Nephron (organoid): ENCODE measurements around the gene FXR2.
A peak's percentile ranks its signal among the peaks of the same experiment; 100 is the strongest.

Source experiments
- H3K27ac Mint-ChIP-seq, 3 experiments: 2 replicates each; pipeline ENCODE4 v1.8.0; 2020; ENCODE audit warnings: mixed read lengths in 3 of 3, mild to moderate bottlenecking in 2 of 3, moderate library complexity in 1 of 3
- H3K27me3 Mint-ChIP-seq: 2 replicates; pipeline ENCODE4 v1.8.0; 2021; ENCODE audit warnings: low read depth, mild to moderate bottlenecking, moderate library complexity, mixed read lengths
- H3K36me3 Mint-ChIP-seq: 2 replicates; pipeline ENCODE4 v1.8.0; 2020; ENCODE audit warnings: low read depth, mixed read lengths
- H3K4me1 Mint-ChIP-seq: 2 replicates; pipeline ENCODE4 v1.8.0; 2020; ENCODE audit warnings: mixed read lengths
- H3K4me3 Mint-ChIP-seq, 3 experiments: 2 replicates each; pipeline ENCODE4 v1.8.0; 2020; ENCODE audit warnings: mild to moderate bottlenecking in 3 of 3, mixed read lengths in 3 of 3, moderate library complexity in 2 of 3
- H3K9me3 Mint-ChIP-seq: 2 replicates; pipeline ENCODE4 v1.8.0; 2020; ENCODE audit warnings: mixed read lengths
- CTCF ChIP-seq, 3 experiments: fragments of 200-600 bp; sonication (generic); IDR thresholded peaks; one replicate each; pipeline ENCODE4 v1.5.0; 2021; ENCODE audit warnings: antibody characterized with exemption in 3 of 3; ENCODE audit not compliant: unreplicated experiment in 3 of 3

The FXR2 gene

GRCh38 chr17:7577327-7578199 lies 37.1 kb downstream of the FXR2 start:
- Mint-ChIP-seq H3K27me3 (peaks cover 4% of the 10 kb centered on the region), H3K9me3 (peaks cover 2% of the 10 kb centered on the region)
- TF ChIP-seq CTCF (IDR thresholded peaks at IDR 0.05; ENCODE audit: unreplicated experiment in 3 of 3): no peak

GRCh38 chr17:7576432-7576937 lies 38.2 kb downstream of the FXR2 start:
- Mint-ChIP-seq H3K27ac (peak overlapping the region; percentile 51 to 80 (median 52)), H3K36me3 (peaks cover 80% of the 10 kb centered on the region), H3K27me3 (no peaks in the 10 kb centered on the region), H3K4me1 (peaks cover 69% of the 10 kb centered on the region), H3K4me3 (peak overlapping the region; percentile 63 to 75 (median 74)), H3K9me3 (peaks cover 2% of the 10 kb centered on the region)
- no peak for TF ChIP-seq CTCF (IDR thresholded peaks at IDR 0.05; ENCODE audit: unreplicated experiment in 3 of 3)

More at GRCh38 chr17:7577327-7578199, 37.1 kb downstream of the FXR2 start:
- H3K4me3 Mint-ChIP-seq: peak overlapping the region; percentile 34 to 75 (median 74)
- peaks cover 75% of the 10 kb centered on the region for H3K36me3 Mint-ChIP-seq
- peak overlapping the region; percentile 51 to 80 (median 52) for H3K27ac Mint-ChIP-seq
- H3K4me1 Mint-ChIP-seq: peaks cover 67% of the 10 kb centered on the region

GRCh38 chr17:7575959-7576358 lies 38.7 kb downstream of the FXR2 start:
- Mint-ChIP-seq H3K4me1 (peaks cover 69% of the 10 kb centered on the region), H3K9me3 (peaks cover 2% of the 10 kb centered on the region), H3K36me3 (peaks cover 82% of the 10 kb centered on the region), H3K27ac (no peak overlapping the region), H3K27me3 (no peaks in the 10 kb centered on the region), H3K4me3 (peak overlapping the region; percentile 62 to 99 (median 97))
- no peak for TF ChIP-seq CTCF (IDR thresholded peaks at IDR 0.05; ENCODE audit: unreplicated experiment in 3 of 3)

GRCh38 chr17:7575481-7575883 lies 39.2 kb downstream of the FXR2 start:
- TF ChIP-seq CTCF (IDR thresholded peaks at IDR 0.05; ENCODE audit: unreplicated experiment in 3 of 3): no peak
- H3K4me3 Mint-ChIP-seq: peak overlapping the region; percentile 94 to 99 (median 97)
- H3K9me3 Mint-ChIP-seq: peaks cover 2% of the 10 kb centered on the region
- H3K27ac Mint-ChIP-seq: no peak overlapping the region
- peaks cover 65% of the 10 kb centered on the region for H3K4me1 Mint-ChIP-seq
- peaks cover 86% of the 10 kb centered on the region for H3K36me3 Mint-ChIP-seq
- H3K27me3 Mint-ChIP-seq: no peaks in the 10 kb centered on the region

- peaks cover 2% of the 10 kb centered on the region for H3K9me3 Mint-ChIP-seq
- TF ChIP-seq CTCF (IDR thresholded peaks at IDR 0.05; ENCODE audit: unreplicated experiment in 3 of 3): no peak
- peak overlapping the region; percentile 74 to 99 (median 84) for H3K27ac Mint-ChIP-seq
- H3K4me1 Mint-ChIP-seq: peaks cover 57% of the 10 kb centered on the region
- H3K4me3 Mint-ChIP-seq: peak overlapping the region; percentile 94 to 99 (median 97)
- H3K27me3 Mint-ChIP-seq: no peaks in the 10 kb centered on the region
- peaks cover 90% of the 10 kb centered on the region for H3K36me3 Mint-ChIP-seq
These were observed 40.3 kb downstream of the FXR2 start for GRCh38 chr17:7574176-7574953.
